ENCODE data around the gene LIMD2.

DNA sequence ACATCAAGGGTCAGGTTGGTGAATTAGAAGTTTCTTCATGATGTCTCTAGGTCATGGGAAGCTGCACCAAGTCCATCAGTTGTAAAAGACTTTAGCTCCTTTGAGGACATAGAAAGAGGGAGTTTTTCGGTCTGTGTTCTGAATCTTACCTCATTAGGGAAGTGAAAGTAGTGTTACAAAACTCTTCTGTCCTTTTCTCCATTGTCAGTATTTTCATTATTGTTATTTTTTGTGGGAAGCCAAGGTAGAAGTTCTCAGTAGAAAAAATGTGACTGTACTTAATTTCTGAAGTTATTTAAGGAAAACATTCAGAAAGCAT is 53.5 kb downstream of the LIMD2 start:
- TF ChIP-seq, protein P1, sequence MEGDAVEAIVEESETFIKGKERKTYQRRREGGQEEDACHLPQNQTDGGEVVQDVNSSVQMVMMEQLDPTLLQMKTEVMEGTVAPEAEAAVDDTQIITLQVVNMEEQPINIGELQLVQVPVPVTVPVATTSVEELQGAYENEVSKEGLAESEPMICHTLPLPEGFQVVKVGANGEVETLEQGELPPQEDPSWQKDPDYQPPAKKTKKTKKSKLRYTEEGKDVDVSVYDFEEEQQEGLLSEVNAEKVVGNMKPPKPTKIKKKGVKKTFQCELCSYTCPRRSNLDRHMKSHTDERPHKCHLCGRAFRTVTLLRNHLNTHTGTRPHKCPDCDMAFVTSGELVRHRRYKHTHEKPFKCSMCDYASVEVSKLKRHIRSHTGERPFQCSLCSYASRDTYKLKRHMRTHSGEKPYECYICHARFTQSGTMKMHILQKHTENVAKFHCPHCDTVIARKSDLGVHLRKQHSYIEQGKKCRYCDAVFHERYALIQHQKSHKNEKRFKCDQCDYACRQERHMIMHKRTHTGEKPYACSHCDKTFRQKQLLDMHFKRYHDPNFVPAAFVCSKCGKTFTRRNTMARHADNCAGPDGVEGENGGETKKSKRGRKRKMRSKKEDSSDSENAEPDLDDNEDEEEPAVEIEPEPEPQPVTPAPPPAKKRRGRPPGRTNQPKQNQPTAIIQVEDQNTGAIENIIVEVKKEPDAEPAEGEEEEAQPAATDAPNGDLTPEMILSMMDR (IDR thresholded peaks at IDR 0.05; ENCODE audit: control extremely low read depth in 1 of 3, insufficient read depth in 1 of 3, low read depth in 1 of 3, low read length in 3 of 3): no peak
- TF ChIP-seq BRCA1 (IDR thresholded peaks at IDR 0.05; ENCODE audit: low read depth, low read length) (no peak), HDAC6 (IDR thresholded peaks at IDR 0.05; ENCODE audit: low read depth, low read length) (no peak)
